Endodermal cell (in vitro differentiated cells): ENCODE results near the gene SDHAF4. TPM values are rescaled to one million over a fixed set of nuclear protein-coding genes. Genes with fewer than 3 reads are reported as not detected.

Experiments
- DNase-seq: peaks from one replicate; pipeline ENCODE4 v3.0.0-alpha.2; 2017
- H3K27ac ChIP-seq: 2 replicates; pipeline ENCODE4 v1.5.1; 2013; ENCODE audit warnings: mild to moderate bottlenecking, low read depth, low read length, moderate library complexity
- H3K27me3 ChIP-seq: 2 replicates; pipeline ENCODE4 v1.6.1; 2013; ENCODE audit warnings: mild to moderate bottlenecking, low read length, moderate library complexity; ENCODE audit not compliant: insufficient read depth, control insufficient read depth, poor library complexity, severe bottlenecking
- H3K36me3 ChIP-seq: 2 replicates; pipeline ENCODE4 v1.7.0; 2013; ENCODE audit warnings: mild to moderate bottlenecking, low read length, moderate library complexity; ENCODE audit not compliant: control insufficient read depth, insufficient read depth
- H3K4me1 ChIP-seq: one replicate; pipeline ENCODE4 v1.7.0; 2013; ENCODE audit warnings: low read length; ENCODE audit not compliant: control insufficient read depth, insufficient read depth
- H3K4me3 ChIP-seq: 2 replicates; pipeline ENCODE4 v1.5.1; 2013; ENCODE audit warnings: mild to moderate bottlenecking, low read length, moderate library complexity
- H3K9ac ChIP-seq: 2 replicates; pipeline ENCODE4 v1.6.1; 2013; ENCODE audit warnings: mild to moderate bottlenecking, low read length, moderate library complexity; ENCODE audit not compliant: poor library complexity, severe bottlenecking; ENCODE audit errors: extremely low read depth
- H3K9me3 ChIP-seq: 2 replicates; pipeline ENCODE4 v1.6.1; 2013; ENCODE audit warnings: mild to moderate bottlenecking, low read length, moderate library complexity; ENCODE audit not compliant: control insufficient read depth
- H3K27ac Mint-ChIP-seq: 2 replicates; pipeline ENCODE4 v1.8.0; 2020; ENCODE audit warnings: mixed read lengths
- H3K27me3 Mint-ChIP-seq: 2 replicates; pipeline ENCODE4 v1.8.0; 2021; ENCODE audit warnings: mild to moderate bottlenecking, mixed read lengths; ENCODE audit not compliant: insufficient read depth
- H3K36me3 Mint-ChIP-seq: 2 replicates; pipeline ENCODE4 v1.8.0; 2020; ENCODE audit warnings: low read depth, mixed read lengths
- H3K4me1 Mint-ChIP-seq: 2 replicates; pipeline ENCODE4 v1.8.0; 2020; ENCODE audit warnings: mixed read lengths
- H3K4me3 Mint-ChIP-seq: 2 replicates; pipeline ENCODE4 v1.8.0; 2020; ENCODE audit warnings: mild to moderate bottlenecking, moderate library complexity, mixed read lengths
- H3K9me3 Mint-ChIP-seq: 2 replicates; pipeline ENCODE4 v1.8.0; 2020; ENCODE audit warnings: mild to moderate bottlenecking, mixed read lengths
- CTCF ChIP-seq: fragments of 200-600 bp; sonication (generic); conservative IDR thresholded peaks from 2 replicates; pipeline ENCODE4 v1.5.0; 2021; ENCODE audit warnings: antibody characterized with exemption, mild to moderate bottlenecking
- WGBS, 2 experiments: methylation state at CpG; one replicate each; pipeline versions ENCODE4 v1.1.5 to v1.1.7; 2013; ENCODE audit warnings: missing lambda C conversion rate in 2 of 2, mixed read lengths in 1 of 2; ENCODE audit not compliant: insufficient coverage in 1 of 2, insufficient read length in 1 of 2; 5-methylcytosine and 5-hydroxymethylcytosine counted together
- long read RNA-seq, 4 experiments: library from polyadenylated mRNA in 2 of 4; library from RNA in 1 of 4; library from capped mRNA in 1 of 4; stranded (forward) in 3 of 4; unstranded in 1 of 4; transcript quantifications; one replicate each; pipeline ENCODE4 v2.0.0, GENCODE V29; 2020 to 2021; ENCODE audit warnings: inconsistent platforms in 1 of 4
- polyA plus RNA-seq, 2 experiments: library from polyadenylated mRNA; stranded (reverse); fragments of 50-300 nt; gene quantifications; one replicate each; pipeline ENCODE4 v1.2.3, GENCODE V29; 2013
- total RNA-seq, 2 donors: library from RNA; stranded (reverse); fragmentation: NEBNext Ultra II Directional in 1 of 2; extraction: Animal tissue kit (Norgen Biotek cat#: 25700) in 1 of 2; gene quantifications; 2 replicates in 1 of 2; 3 replicates in 1 of 2; pipeline ENCODE4 v1.2.1, GENCODE V29; 2021

Gene SDHAF4
- total RNA-seq = 10 to 100 TPM; 23.5 to 47.4 TPM
- 29.4 TPM for polyA plus RNA-seq (2013, experiment 1 of 2)
- 30.1 TPM for polyA plus RNA-seq (2013, experiment 2 of 2)
- long read RNA-seq, experiment 1, transcript SDHAF4-201 (3 exons, 1,196 nt) = major isoform, 6 of 21 reads
- long read RNA-seq, experiment 1, partial matches to known transcripts = 15 of 21 reads
- long read RNA-seq, experiment 1, other reads (novel, unspliced or antisense) = 0 of 21 reads
- long read RNA-seq, experiment 2, transcript SDHAF4-201 (3 exons, 1,196 nt) = major isoform, 8 of 10 reads
- long read RNA-seq, experiment 2, partial matches to known transcripts = 1 of 10 reads
- long read RNA-seq, experiment 2, other reads (novel, unspliced or antisense) = 1 of 10 reads
- long read RNA-seq, experiment 3, transcript SDHAF4-201 (3 exons, 1,196 nt) = major isoform, 5 of 7 reads
- long read RNA-seq, experiment 3, partial matches to known transcripts = 0 of 7 reads
- long read RNA-seq, experiment 3, other reads (novel, unspliced or antisense) = 2 of 7 reads
- long read RNA-seq, experiment 4, partial matches to known transcripts = 0 of 1 reads
- long read RNA-seq, experiment 4, other reads (novel, unspliced or antisense) = 0 of 1 reads

DNA sequence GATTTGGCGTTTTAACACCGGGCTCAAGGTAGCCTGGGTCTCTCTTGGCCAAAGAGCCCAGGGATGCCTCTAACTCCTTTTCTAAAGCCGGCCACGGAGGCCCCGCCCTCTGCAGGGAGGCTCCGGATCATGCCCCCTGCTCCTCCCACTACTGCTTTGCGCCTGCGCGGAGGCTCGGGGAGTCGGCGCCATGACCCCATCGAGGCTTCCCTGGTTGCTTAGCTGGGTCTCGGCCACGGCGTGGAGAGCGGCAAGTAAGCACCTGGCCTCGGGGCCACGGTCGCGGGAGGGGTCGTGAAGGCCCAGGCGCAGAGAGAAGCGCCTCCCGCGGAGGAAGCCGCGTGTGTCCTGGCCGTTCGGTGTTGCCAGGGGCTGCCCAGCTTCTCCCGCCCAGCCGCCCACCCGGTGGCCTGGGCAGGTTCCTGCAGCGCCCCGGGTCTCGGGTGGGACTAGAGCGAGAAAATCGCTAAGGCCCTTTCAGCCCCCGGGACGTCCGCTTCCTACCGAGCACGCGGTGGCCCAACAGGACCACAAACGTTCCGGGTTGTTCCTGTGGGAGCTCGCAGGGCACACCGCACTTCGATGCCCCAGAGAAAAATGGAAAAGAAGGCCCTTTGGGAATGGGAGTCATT is at the start of gene SDHAF4:
TSS of gene SDHAF4 (plus strand) at position 180 of the 632 bp plus-strand sequence. CDS start at position 191, 11 bp downstream.
- Mint-ChIP-seq H3K4me3 (peak within 1 kb of the TSS; percentile 72), H3K4me1 (peaks cover 14% of the 10 kb centered on the region), H3K36me3 (peaks cover 13% of the 10 kb centered on the region), H3K9me3 (peaks cover 9% of the 10 kb centered on the region), H3K27ac (peak within 1 kb of the TSS; percentile 82), H3K27me3 (peaks cover 10% of the 10 kb centered on the region)
- peak; percentile 98 for DNase-seq
- Histone ChIP-seq H3K9me3 (peaks cover 19% of the 10 kb centered on the region), H3K9ac (peak within 1 kb of the TSS; percentile 69), H3K4me3 (peak within 1 kb of the TSS; percentile 91), H3K27me3 (no peaks in the 10 kb centered on the region), H3K27ac (no peak within 1 kb of the TSS), H3K4me1 (peaks cover 4% of the 10 kb centered on the region), H3K36me3 (peaks cover 12% of the 10 kb centered on the region)
- peak; percentile 19 for TF ChIP-seq CTCF
- 2% methylated on average over 8 to 49 of the region's 49 CpGs for WGBS, 2 experiments

GRCh38 chr6:70518723-70519122 is 48.0 kb upstream of the SDHAF4 start:
- no peak for TF ChIP-seq CTCF
- Mint-ChIP-seq H3K36me3 (peaks cover 21% of the 10 kb centered on the region), H3K9me3 (no peaks in the 10 kb centered on the region), H3K27ac (no peak overlapping the region), H3K27me3 (no peaks in the 10 kb centered on the region), H3K4me3 (no peak overlapping the region), H3K4me1 (peaks cover 13% of the 10 kb centered on the region)
- H3K27ac ChIP-seq = no peak overlapping the region
- H3K4me3 ChIP-seq = no peak overlapping the region
- WGBS, 2 experiments = 90 to 100% methylated on average over 1 to 3 of the region's 3 CpGs
- H3K36me3 ChIP-seq = no peaks in the 10 kb centered on the region
- no peak overlapping the region for H3K9ac ChIP-seq
- no peaks in the 10 kb centered on the region for H3K9me3 ChIP-seq
- DNase-seq = no peak
- no peaks in the 10 kb centered on the region for H3K27me3 ChIP-seq
- H3K4me1 ChIP-seq = no peaks in the 10 kb centered on the region

GRCh38 chr6:70520575-70520974 is 46.2 kb upstream of the SDHAF4 start:
- Histone ChIP-seq H3K9me3 (no peaks in the 10 kb centered on the region), H3K36me3 (no peaks in the 10 kb centered on the region), H3K4me1 (no peaks in the 10 kb centered on the region), H3K27ac (no peak overlapping the region), H3K9ac (no peak overlapping the region), H3K27me3 (no peaks in the 10 kb centered on the region), H3K4me3 (no peak overlapping the region)
- DNase-seq = no peak
- Mint-ChIP-seq H3K27me3 (no peaks in the 10 kb centered on the region), H3K36me3 (peaks cover 12% of the 10 kb centered on the region), H3K9me3 (no peaks in the 10 kb centered on the region), H3K27ac (no peak overlapping the region), H3K4me3 (no peak overlapping the region), H3K4me1 (peaks cover 13% of the 10 kb centered on the region)
- peak; percentile 84 for TF ChIP-seq CTCF
